Tibial nerve (tissue), 3 donors: ENCODE results near the gene PREB.

Experiments
- POLR2A ChIP-seq, 2 donors: fragments of 450-650 bp; IDR thresholded peaks; one replicate each; pipeline ENCODE4 v1.6.1; 2017; ENCODE audit warnings: antibody characterized with exemption in 2 of 2, mild to moderate bottlenecking in 2 of 2, moderate library complexity in 2 of 2
- TF ChIP-seq, protein P1 (sequence below), 5 experiments: fragments of 200-600 bp in 3 of 5; fragments of 450-650 bp in 2 of 5; sonication (generic) in 3 of 5; IDR thresholded peaks; one replicate each; pipeline ENCODE4 v1.5.1; 2016 to 2019; ENCODE audit warnings: antibody characterized with exemption in 5 of 5, mild to moderate bottlenecking in 3 of 5, moderate library complexity in 2 of 5

GRCh38 chr2:27170581-27171337, 36.3 kb upstream of the PREB start:
- TF ChIP-seq, protein P1, sequence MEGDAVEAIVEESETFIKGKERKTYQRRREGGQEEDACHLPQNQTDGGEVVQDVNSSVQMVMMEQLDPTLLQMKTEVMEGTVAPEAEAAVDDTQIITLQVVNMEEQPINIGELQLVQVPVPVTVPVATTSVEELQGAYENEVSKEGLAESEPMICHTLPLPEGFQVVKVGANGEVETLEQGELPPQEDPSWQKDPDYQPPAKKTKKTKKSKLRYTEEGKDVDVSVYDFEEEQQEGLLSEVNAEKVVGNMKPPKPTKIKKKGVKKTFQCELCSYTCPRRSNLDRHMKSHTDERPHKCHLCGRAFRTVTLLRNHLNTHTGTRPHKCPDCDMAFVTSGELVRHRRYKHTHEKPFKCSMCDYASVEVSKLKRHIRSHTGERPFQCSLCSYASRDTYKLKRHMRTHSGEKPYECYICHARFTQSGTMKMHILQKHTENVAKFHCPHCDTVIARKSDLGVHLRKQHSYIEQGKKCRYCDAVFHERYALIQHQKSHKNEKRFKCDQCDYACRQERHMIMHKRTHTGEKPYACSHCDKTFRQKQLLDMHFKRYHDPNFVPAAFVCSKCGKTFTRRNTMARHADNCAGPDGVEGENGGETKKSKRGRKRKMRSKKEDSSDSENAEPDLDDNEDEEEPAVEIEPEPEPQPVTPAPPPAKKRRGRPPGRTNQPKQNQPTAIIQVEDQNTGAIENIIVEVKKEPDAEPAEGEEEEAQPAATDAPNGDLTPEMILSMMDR (IDR thresholded peaks at IDR 0.05), result no peak
- TF ChIP-seq POLR2A (IDR thresholded peaks at IDR 0.05), result no peak
